ENCODE measurements around the gene FAM81B. TPM values are rescaled to one million over a fixed set of nuclear protein-coding genes. Genes with fewer than 3 reads are reported as not detected.

FAM81B gene
- total RNA-seq, 6 donors from 2014 or later = 0.66 to 44.0 (median 3.2) TPM

DNA sequence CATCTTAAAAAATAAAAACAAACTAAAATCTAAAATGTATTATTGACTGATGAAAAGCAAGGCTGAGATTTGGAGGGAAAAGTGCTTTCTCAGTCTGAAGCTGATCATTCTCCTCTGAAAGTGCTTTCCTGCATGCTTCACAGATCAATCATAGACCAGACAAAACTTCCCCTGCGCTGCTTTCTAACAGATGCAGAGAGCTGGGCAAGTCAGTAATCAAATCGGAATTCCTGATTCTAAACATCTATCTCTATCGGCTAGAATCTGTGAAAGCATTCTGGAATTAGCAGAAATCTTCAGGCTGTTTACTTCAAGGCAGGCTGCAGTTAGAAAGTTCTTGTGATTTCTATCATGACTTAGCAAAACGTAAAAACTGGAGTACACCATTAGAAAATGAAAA, 15.6 kb upstream of the FAM81B start:
- H3K4me1 ChIP-seq = no peaks in the 10 kb centered on the region
- no peak for DNase-seq
- H3K27ac ChIP-seq = no peak overlapping the region
- no peak for ATAC-seq (ENCODE audit: low FRiP score in 2 of 2)
- TF ChIP-seq EP300 (IDR thresholded peaks at IDR 0.05) (no peak), POLR2AphosphoS5 (IDR thresholded peaks at IDR 0.05) (no peak), POLR2A (IDR thresholded peaks at IDR 0.05) (no peak)
- TF ChIP-seq, protein P1, sequence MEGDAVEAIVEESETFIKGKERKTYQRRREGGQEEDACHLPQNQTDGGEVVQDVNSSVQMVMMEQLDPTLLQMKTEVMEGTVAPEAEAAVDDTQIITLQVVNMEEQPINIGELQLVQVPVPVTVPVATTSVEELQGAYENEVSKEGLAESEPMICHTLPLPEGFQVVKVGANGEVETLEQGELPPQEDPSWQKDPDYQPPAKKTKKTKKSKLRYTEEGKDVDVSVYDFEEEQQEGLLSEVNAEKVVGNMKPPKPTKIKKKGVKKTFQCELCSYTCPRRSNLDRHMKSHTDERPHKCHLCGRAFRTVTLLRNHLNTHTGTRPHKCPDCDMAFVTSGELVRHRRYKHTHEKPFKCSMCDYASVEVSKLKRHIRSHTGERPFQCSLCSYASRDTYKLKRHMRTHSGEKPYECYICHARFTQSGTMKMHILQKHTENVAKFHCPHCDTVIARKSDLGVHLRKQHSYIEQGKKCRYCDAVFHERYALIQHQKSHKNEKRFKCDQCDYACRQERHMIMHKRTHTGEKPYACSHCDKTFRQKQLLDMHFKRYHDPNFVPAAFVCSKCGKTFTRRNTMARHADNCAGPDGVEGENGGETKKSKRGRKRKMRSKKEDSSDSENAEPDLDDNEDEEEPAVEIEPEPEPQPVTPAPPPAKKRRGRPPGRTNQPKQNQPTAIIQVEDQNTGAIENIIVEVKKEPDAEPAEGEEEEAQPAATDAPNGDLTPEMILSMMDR (IDR thresholded peaks at IDR 0.05) = no peak
- no peak overlapping the region for H3K4me3 ChIP-seq
- no peaks in the 10 kb centered on the region for H3K36me3 ChIP-seq
- peaks cover 0 to 3% (median 0%) of the 10 kb centered on the region in 4 donors for H3K9me3 ChIP-seq
- WGBS, 2 donors = 71% methylated on average over 4 of the region's 4 CpGs
- H3K27me3 ChIP-seq = no peaks in the 10 kb centered on the region

DNA sequence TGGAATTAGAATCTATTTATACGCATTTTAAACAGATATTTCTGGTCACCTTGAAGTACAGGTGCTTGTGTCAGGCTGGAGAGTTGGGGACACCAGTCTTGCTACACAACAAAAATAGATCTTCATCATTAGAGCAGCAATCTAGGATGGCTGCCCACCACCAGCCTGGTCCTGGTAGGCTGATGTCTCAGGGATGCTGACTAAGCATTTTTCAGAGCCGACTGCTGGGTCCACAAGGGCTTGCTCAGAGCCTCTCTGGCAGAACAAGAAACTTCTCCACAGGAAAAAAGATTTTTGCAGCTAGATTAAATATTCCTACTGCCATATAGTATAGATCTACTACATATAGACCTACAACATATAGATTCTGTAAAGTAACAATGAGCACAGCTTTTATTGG, 12.0 kb upstream of the FAM81B start:
- WGBS, 2 donors = 63 to 95% methylated on average over 2 of the region's 2 CpGs
- Histone ChIP-seq H3K27me3 (no peaks in the 10 kb centered on the region), H3K9me3 (peaks cover 0 to 3% (median 0%) of the 10 kb centered on the region in 4 donors), H3K36me3 (no peaks in the 10 kb centered on the region), H3K4me1 (no peaks in the 10 kb centered on the region), H3K4me3 (no peak overlapping the region), H3K27ac (no peak overlapping the region)
- DNase-seq (no peak), ATAC-seq (ENCODE audit: low FRiP score in 2 of 2) (no peak)
- TF ChIP-seq, protein P1 (IDR thresholded peaks at IDR 0.05) = no peak
- TF ChIP-seq POLR2AphosphoS5 (IDR thresholded peaks at IDR 0.05) = no peak
- no peak for TF ChIP-seq EP300 (IDR thresholded peaks at IDR 0.05)
- TF ChIP-seq POLR2A (IDR thresholded peaks at IDR 0.05) = no peak

- 80 to 85% methylated on average over 5 of the region's 5 CpGs for WGBS, 2 donors
Observed at GRCh38 chr5:95380103-95380628, 11.0 kb upstream of the FAM81B start.

DNA sequence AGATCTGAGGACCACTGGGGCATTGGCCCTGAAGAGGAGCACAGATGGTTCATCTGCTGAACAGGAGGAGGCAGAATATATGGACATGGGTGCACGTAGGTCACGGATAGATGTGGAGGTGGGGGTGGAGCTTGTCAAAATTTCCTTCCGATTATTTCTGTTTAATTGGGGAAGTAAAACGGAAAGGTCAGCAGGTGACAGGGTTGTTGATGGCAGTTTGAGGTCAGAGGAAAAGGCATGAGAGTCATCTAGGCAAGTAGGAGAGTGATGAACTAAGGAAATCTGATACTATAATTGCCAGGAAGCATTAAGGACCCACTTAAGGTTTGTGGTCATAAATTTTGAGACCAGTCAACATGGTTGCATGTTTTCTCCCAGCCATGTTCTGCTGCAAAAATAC, 8.4 kb upstream of the FAM81B start:
- Histone ChIP-seq H3K36me3 (no peaks in the 10 kb centered on the region), H3K27ac (no peak overlapping the region), H3K4me3 (no peak overlapping the region), H3K9me3 (no peaks in the 10 kb centered on the region), H3K4me1 (no peaks in the 10 kb centered on the region), H3K27me3 (no peaks in the 10 kb centered on the region)
- DNase-seq (no peak), ATAC-seq (ENCODE audit: low FRiP score in 2 of 2) (no peak)
- 35 to 57% methylated on average over 4 of the region's 4 CpGs for WGBS, 2 donors
- TF ChIP-seq POLR2AphosphoS5 (IDR thresholded peaks at IDR 0.05) (no peak), POLR2A (IDR thresholded peaks at IDR 0.05) (no peak), EP300 (IDR thresholded peaks at IDR 0.05) (no peak)
- TF ChIP-seq, protein P1 (IDR thresholded peaks at IDR 0.05) = no peak

More at GRCh38 chr5:95380103-95380628, 11.0 kb upstream of the FAM81B start:
- H3K9me3 ChIP-seq = no peaks in the 10 kb centered on the region
- no peak for ATAC-seq (ENCODE audit: low FRiP score in 2 of 2)
- H3K27ac ChIP-seq = no peak overlapping the region
- H3K4me3 ChIP-seq = no peak overlapping the region
- no peak for TF ChIP-seq POLR2AphosphoS5 (IDR thresholded peaks at IDR 0.05)
- H3K27me3 ChIP-seq = no peaks in the 10 kb centered on the region
- H3K36me3 ChIP-seq = no peaks in the 10 kb centered on the region
- no peak for DNase-seq
- no peaks in the 10 kb centered on the region for H3K4me1 ChIP-seq

DNA sequence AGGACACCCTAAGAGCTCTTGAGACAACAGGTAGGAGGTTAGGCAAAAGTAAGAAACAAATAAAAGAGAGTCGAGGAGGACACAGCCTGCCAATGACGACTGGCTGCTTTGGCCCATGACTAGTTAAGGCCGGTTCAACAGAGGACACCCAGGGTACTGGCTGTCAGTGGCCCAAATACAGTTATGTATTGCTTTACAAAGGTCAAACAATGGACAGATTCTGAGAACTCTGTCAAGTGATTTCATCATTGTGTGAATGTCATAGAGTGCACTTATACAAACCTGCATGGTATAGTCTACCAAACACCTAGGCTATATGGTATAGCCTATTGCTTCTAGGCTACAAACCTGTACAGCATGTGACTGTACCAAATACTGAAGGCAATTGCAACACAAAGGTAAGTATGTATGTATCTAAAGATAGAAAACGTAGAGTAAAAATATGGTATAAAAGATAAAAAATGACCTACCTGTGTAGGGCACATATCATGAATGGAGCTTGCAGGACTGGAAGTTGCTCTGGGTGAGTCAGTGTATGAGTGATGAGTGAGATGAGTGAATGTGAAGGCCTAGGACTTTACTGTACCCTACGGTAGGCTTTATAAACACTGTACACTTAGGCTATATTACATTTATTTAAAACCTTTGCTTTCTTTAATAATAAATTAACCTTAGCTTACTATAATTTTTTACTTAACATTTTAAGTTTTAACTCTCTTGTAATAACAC, 6.5 kb upstream of the FAM81B start:
- H3K27ac ChIP-seq = no peak overlapping the region
- no peaks in the 10 kb centered on the region for H3K4me1 ChIP-seq
- no peaks in the 10 kb centered on the region for H3K9me3 ChIP-seq
- no peak overlapping the region for H3K4me3 ChIP-seq
- no peaks in the 10 kb centered on the region for H3K27me3 ChIP-seq
- 77 to 91% methylated on average over 5 of the region's 5 CpGs for WGBS, 2 donors
- ATAC-seq (ENCODE audit: low FRiP score in 2 of 2) (no peak), DNase-seq (no peak)
- no peak for TF ChIP-seq POLR2A (IDR thresholded peaks at IDR 0.05)
- no peak for TF ChIP-seq EP300 (IDR thresholded peaks at IDR 0.05)
- TF ChIP-seq, protein P1 (IDR thresholded peaks at IDR 0.05) = no peak
- no peak for TF ChIP-seq POLR2AphosphoS5 (IDR thresholded peaks at IDR 0.05)
- H3K36me3 ChIP-seq = no peaks in the 10 kb centered on the region
